Stomach (tissue), 9 donors: Measurements from ENCODE around the gene TMEM151B. TPM values are rescaled to one million over a fixed set of nuclear protein-coding genes. Genes with fewer than 3 reads are reported as not detected.

Experiments
- DNase-seq, 2 donors: peaks; one replicate each; pipeline versions ENCODE4 v3.0.0 to v3.0.0-alpha.2; 2013 to 2019
- H3K27ac ChIP-seq, 5 donors: fragments of 200-600 bp in 4 of 5; sonication (generic) in 4 of 5; one replicate each; pipeline ENCODE4 v1.5.1; 2013 to 2019; ENCODE audit warnings: mild to moderate bottlenecking in 1 of 5, moderate library complexity in 1 of 5
- H3K27me3 ChIP-seq, 3 donors: fragments of 200-600 bp; sonication (generic); one replicate each; pipeline ENCODE4 v1.5.1; 2017 to 2019; ENCODE audit warnings: mixed run types in 1 of 3
- H3K36me3 ChIP-seq, 4 donors: fragments of 200-600 bp; sonication (generic); 1 replicate in 3 of 4; 2 replicates in 1 of 4; pipeline ENCODE4 v1.5.1; 2016 to 2019
- H3K4me1 ChIP-seq, 4 donors: fragments of 200-600 bp; sonication (generic); one replicate each; pipeline ENCODE4 v1.5.1; 2016 to 2019
- H3K4me3 ChIP-seq, 4 donors: fragments of 200-600 bp; sonication (generic) in 3 of 4; one replicate each; pipeline ENCODE4 v1.5.1; 2016 to 2019; ENCODE audit warnings: mild to moderate bottlenecking in 1 of 4
- H3K9me3 ChIP-seq, 4 donors: fragments of 200-600 bp; sonication (generic); one replicate each; pipeline ENCODE4 v1.5.1; 2016 to 2019
- CTCF ChIP-seq, 7 experiments: fragments of 450-650 bp in 4 of 7; fragments of 200-600 bp in 3 of 7; sonication (generic) in 3 of 7; IDR thresholded peaks; one replicate each; pipeline ENCODE4 v1.5.1; 2016 to 2019; ENCODE audit warnings: antibody characterized with exemption in 7 of 7, control low read depth in 2 of 7, mild to moderate bottlenecking in 1 of 7
- EP300 ChIP-seq: sonication (generic); formaldehyde crosslinking; IDR thresholded peaks from one replicate; pipeline ENCODE4 v1.6.1; 2017; ENCODE audit warnings: antibody characterized with exemption
- POLR2A ChIP-seq, 4 donors: fragments of 450-650 bp; IDR thresholded peaks; one replicate each; pipeline ENCODE4 v1.6.1; 2016; ENCODE audit warnings: antibody characterized with exemption in 4 of 4, control low read depth in 2 of 4, mild to moderate bottlenecking in 1 of 4, moderate library complexity in 1 of 4
- POLR2AphosphoS5 ChIP-seq, 3 donors: sonication (generic); formaldehyde crosslinking; IDR thresholded peaks; one replicate each; pipeline ENCODE4 v1.6.1; 2016; ENCODE audit warnings: antibody characterized with exemption in 3 of 3
- WGBS, 5 donors: extraction: QIAGEN DNeasy Blood & Tissue Kit in 3 of 5; methylation state at CpG; one replicate each; pipeline versions ENCODE4 v1.1.5 to v1.1.7; 2013 to 2018; 5-methylcytosine and 5-hydroxymethylcytosine counted together
- intact Hi-C: fragments of 100-400 bp; cut with DNase I; formaldehyde crosslinking; loops from one replicate; pipeline ENCODE4 v1.15.1; 2023; ENCODE audit warnings: low total_unique reads
- polyA plus RNA-seq, 3 donors: library from polyadenylated mRNA; stranded (reverse); fragments of 200-250 nt; gene quantifications; one replicate each; pipeline ENCODE4 v1.2.3, GENCODE V29; 2013
- total RNA-seq, 5 donors: library from RNA; depleted of rRNA; stranded (reverse); fragments of >200 nt; gene quantifications; one replicate each; pipeline versions ENCODE4 v1.1.0 to v1.2.3, GENCODE V29; 2014 to 2016
- donor health status: healthy with polysubstance abuse.
- donor health status: Bipolar disorder and iron deficiency.
- donor health status: healthy.

Gene TMEM151B
- total and polyA plus RNA-seq, 8 donors = 0.12 to 0.29 (median 0.23) TPM; not detected in 4

- no peaks in the 10 kb centered on the region for H3K36me3 ChIP-seq
- intact Hi-C loops = no loop called here
- H3K4me3 ChIP-seq = no peak overlapping the region
- peaks cover 0 to 4% (median 0%) of the 10 kb centered on the region in 4 donors for H3K9me3 ChIP-seq
- peak in 1 of 2 donors; percentile 74 for DNase-seq
- WGBS, 5 donors = 29 to 42% (median 33%) methylated on average over 2 of the region's 2 CpGs
- no peaks in the 10 kb centered on the region for H3K27me3 ChIP-seq
- no peak overlapping the region for H3K27ac ChIP-seq
- H3K4me1 ChIP-seq = no peaks in the 10 kb centered on the region
- TF ChIP-seq POLR2A (IDR thresholded peaks at IDR 0.05) (no peak), EP300 (no peak), CTCF (IDR thresholded peaks at IDR 0.05) (no peak), POLR2AphosphoS5 (IDR thresholded peaks at IDR 0.05) (no peak)
Observed at GRCh38 chr6:44353336-44353735, 83.1 kb downstream of the TMEM151B start.

- Histone ChIP-seq H3K4me1 (no peaks in the 10 kb centered on the region), H3K27ac (no peak overlapping the region), H3K27me3 (peaks cover 0 to 6% (median 0%) of the 10 kb centered on the region in 3 donors), H3K36me3 (no peaks in the 10 kb centered on the region), H3K9me3 (peaks cover 0 to 4% (median 0%) of the 10 kb centered on the region in 4 donors), H3K4me3 (no peak overlapping the region)
- WGBS, 5 donors = 62 to 90% (median 80%) methylated on average over 4 of the region's 4 CpGs
- intact Hi-C loops = no loop called here
- TF ChIP-seq CTCF (IDR thresholded peaks at IDR 0.05) = no peak
- no peak for TF ChIP-seq POLR2AphosphoS5 (IDR thresholded peaks at IDR 0.05)
- TF ChIP-seq POLR2A (IDR thresholded peaks at IDR 0.05) = no peak
- TF ChIP-seq EP300 = no peak
- no peak for DNase-seq
Observed at GRCh38 chr6:44355640-44356039, 85.4 kb downstream of the TMEM151B start.

GRCh38 chr6:44356487-44356886 lies 86.2 kb downstream of the TMEM151B start:
- WGBS, 5 donors = 42 to 68% (median 50%) methylated on average over 1 of the region's 1 CpG
- peaks cover 0 to 4% (median 0%) of the 10 kb centered on the region in 4 donors for H3K9me3 ChIP-seq

More at GRCh38 chr6:44356487-44356886, 86.2 kb downstream of the TMEM151B start:
- no peak for DNase-seq
- H3K4me1 ChIP-seq = no peaks in the 10 kb centered on the region
- intact Hi-C loops = no loop called here
- TF ChIP-seq EP300 (no peak), POLR2A (IDR thresholded peaks at IDR 0.05) (no peak), POLR2AphosphoS5 (IDR thresholded peaks at IDR 0.05) (no peak), CTCF (IDR thresholded peaks at IDR 0.05) (no peak)
- peaks cover 0 to 14% (median 0%) of the 10 kb centered on the region in 3 donors for H3K27me3 ChIP-seq
- no peaks in the 10 kb centered on the region for H3K36me3 ChIP-seq
- no peak overlapping the region for H3K27ac ChIP-seq
- no peak overlapping the region for H3K4me3 ChIP-seq

Other genes starting within 250 kb of the TMEM151B start
- gene MRPL14, start 143.0 kb upstream of the TMEM151B start, total RNA-seq = 10 to 100 TPM; 17.0 to 59.1 (median 37.3) TPM
- gene MRPL14, start 143.0 kb upstream of the TMEM151B start, polyA plus RNA-seq = 10 to 100 TPM; 61.1 to 82.3 (median 78.7) TPM
- gene TMEM63B, start 142.9 kb upstream of the TMEM151B start, total RNA-seq = 10 to 100 TPM; 20.7 to 90.6 (median 57.8) TPM
- gene TMEM63B, start 142.9 kb upstream of the TMEM151B start, polyA plus RNA-seq = 10 to 100 TPM in 2 of 3 donors, 1 to 10 TPM in 1; 5.5 to 16.8 (median 14.8) TPM
- gene CAPN11, start 111.6 kb upstream of the TMEM151B start, total RNA-seq = under 1 TPM in 1 of 5 donors, not detected in 4; 0.18 TPM
- gene CAPN11, start 111.6 kb upstream of the TMEM151B start, polyA plus RNA-seq = under 1 TPM in 2 of 3 donors, not detected in 1; 0.15 to 0.19 TPM
- not detected for gene MYMX, start 53.5 kb upstream of the TMEM151B start, total RNA-seq
- gene MYMX, start 53.5 kb upstream of the TMEM151B start, polyA plus RNA-seq = 1 to 10 TPM in 1 of 3 donors, under 1 TPM in 1, not detected in 1; 0.95 to 3.4 TPM
- 100 to 1,000 TPM in 2 of 5 donors, 10 to 100 TPM in 3; 26.4 to 217 (median 77.4) TPM for gene SLC29A1, start 46.9 kb upstream of the TMEM151B start, total RNA-seq
- gene SLC29A1, start 46.9 kb upstream of the TMEM151B start, polyA plus RNA-seq = 10 to 100 TPM; 22.6 to 33.5 (median 29.0) TPM
- 100 to 1,000 TPM; 168 to 414 (median 370) TPM for gene HSP90AB1, start 23.3 kb upstream of the TMEM151B start, total RNA-seq
- gene HSP90AB1, start 23.3 kb upstream of the TMEM151B start, polyA plus RNA-seq = 100 to 1,000 TPM; 267 to 549 (median 348) TPM
- 10 to 100 TPM in 4 of 5 donors, 1 to 10 TPM in 1; 1.4 to 60.1 (median 27.0) TPM for gene SLC35B2, start 12.9 kb upstream of the TMEM151B start, total RNA-seq
- gene SLC35B2, start 12.9 kb upstream of the TMEM151B start, polyA plus RNA-seq = 10 to 100 TPM in 2 of 3 donors, 1 to 10 TPM in 1; 7.3 to 17.2 (median 16.6) TPM
- gene NFKBIE, start 4.9 kb upstream of the TMEM151B start, total RNA-seq = 10 to 100 TPM in 1 of 5 donors, 1 to 10 TPM in 1, under 1 TPM in 1, not detected in 2; 0.89 to 23.5 (median 3.5) TPM
- gene NFKBIE, start 4.9 kb upstream of the TMEM151B start, polyA plus RNA-seq = 10 to 100 TPM in 2 of 3 donors, 1 to 10 TPM in 1; 9.9 to 14.2 (median 10.6) TPM
- gene AARS2, start 42.9 kb downstream of the TMEM151B start, total RNA-seq = 10 to 100 TPM in 2 of 5 donors, 1 to 10 TPM in 3; 6.4 to 19.3 (median 8.0) TPM
- gene AARS2, start 42.9 kb downstream of the TMEM151B start, polyA plus RNA-seq = 1 to 10 TPM; 2.9 to 4.2 (median 3.1) TPM
- not detected for gene SPATS1, start 72.2 kb downstream of the TMEM151B start, total RNA-seq
- not detected for gene SPATS1, start 72.2 kb downstream of the TMEM151B start, polyA plus RNA-seq
- gene CDC5L, start 117.3 kb downstream of the TMEM151B start, total RNA-seq = 10 to 100 TPM in 3 of 5 donors, 1 to 10 TPM in 2; 4.9 to 29.2 (median 10.3) TPM
- 1 to 10 TPM; 5.4 to 6.4 (median 6.4) TPM for gene CDC5L, start 117.3 kb downstream of the TMEM151B start, polyA plus RNA-seq